ENCODE results near the gene MUC5B.
"Not testable (repeated sequence)": the region's sequence is repeated elsewhere in the genome, so short reads cannot be mapped to it uniquely, and the experiment has no call there.

MUC5B gene

DNA sequence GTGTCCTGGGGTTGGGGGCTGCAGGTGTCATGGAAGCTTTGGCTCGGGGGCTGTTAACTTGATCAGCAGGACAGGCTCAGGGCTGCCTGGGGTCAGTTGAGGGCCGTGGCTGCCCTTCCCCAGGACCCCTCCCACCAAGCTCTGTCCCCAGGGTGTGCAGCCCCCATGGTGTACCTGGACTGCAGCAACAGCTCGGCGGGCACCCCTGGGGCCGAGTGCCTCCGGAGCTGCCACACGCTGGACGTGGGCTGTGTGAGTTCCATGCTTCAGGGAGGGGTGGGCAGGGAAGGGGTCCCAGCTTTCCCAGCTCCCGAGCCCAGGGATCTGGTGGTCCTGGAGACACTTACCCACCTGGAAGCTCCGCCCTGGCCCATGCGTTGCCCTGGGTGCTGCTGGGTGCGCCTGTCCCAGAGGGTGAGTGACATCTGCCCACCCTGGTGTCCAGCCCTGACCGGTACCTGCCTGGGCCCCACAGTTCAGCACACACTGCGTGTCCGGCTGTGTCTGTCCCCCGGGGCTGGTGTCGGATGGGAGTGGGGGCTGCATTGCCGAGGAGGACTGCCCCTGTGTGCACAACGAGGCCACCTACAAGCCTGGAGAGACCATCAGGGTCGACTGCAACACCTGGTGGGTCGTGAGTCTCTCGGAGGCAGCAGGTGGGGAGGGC, 11.3 kb downstream of the MUC5B start:
- DNase-seq: peak; percentile 32

DNA sequence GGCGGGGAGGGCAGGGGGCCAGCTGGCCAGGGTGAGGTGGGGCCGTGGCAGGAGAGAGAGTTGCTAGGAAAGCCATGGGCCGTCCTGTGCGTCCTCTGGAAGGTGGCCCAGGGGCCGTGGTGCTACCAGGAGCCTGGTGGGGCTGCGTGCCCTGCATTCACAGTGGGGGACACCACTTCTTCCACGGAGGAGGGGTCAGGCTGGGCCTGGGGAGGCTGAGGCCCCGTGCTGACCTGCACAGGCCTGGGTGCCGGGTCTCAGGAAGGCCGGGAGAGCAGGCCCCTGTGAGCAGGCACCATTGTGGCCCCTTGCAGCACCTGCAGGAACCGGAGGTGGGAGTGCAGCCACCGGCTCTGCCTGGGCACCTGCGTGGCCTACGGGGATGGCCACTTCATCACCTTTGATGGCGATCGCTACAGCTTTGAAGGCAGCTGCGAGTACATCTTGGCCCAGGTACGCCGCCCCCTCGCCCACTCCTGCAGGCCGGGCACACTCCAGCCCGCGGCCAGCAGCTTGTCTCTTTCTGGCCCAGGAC, 12.0 kb downstream of the MUC5B start:
- peak; percentile 38 for DNase-seq

DNA sequence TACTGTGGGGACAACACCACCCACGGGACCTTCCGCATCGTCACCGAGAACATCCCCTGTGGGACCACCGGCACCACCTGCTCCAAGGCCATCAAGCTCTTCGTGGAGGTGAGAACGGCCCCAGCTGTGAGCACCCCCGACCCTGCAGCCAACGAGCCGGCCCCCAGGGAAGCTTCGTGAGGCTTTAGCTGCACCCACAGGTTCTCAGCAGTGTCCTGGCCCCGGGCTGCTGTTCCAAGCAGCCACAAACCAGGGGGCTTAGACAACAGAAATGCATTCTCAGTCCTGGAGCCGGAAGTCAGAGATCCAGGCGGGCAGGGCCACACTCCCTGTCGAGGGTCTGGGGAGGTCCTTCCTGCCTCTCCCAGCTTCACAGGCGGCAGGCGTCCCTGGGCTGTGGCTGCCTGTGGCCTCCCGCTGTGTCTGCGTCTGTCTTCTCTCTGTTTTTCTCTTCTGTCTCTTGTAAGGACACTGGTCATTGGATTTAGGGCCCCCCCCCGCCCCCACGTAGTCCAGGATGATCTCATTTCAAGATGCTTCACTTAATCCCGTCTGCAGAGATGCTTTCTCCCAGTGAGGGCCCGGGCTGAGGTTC, 12.5 kb downstream of the MUC5B start:
- peak; percentile 38 for DNase-seq

DNA sequence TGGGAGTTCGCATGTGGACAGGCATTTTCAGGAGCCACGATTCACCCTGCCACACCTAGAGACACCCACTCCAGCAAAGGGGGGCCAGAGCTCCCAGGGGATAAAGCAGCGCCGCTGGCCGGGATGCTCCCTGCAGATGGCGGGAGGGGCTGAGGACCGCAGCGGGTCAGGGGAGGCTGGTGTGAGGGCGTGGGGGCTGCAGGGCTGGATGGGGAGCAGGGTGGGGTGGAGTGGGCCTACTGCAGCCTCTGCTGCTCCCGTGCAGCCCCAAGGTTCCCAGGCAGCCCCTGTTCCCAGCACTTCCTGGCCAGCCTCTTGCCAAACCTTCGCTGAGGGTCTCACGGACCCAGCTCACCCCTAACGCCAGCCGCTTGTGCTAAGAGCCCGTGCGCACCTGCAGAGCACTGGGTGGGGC, 13.0 kb downstream of the MUC5B start:
- peak; percentile 28 for DNase-seq

DNA sequence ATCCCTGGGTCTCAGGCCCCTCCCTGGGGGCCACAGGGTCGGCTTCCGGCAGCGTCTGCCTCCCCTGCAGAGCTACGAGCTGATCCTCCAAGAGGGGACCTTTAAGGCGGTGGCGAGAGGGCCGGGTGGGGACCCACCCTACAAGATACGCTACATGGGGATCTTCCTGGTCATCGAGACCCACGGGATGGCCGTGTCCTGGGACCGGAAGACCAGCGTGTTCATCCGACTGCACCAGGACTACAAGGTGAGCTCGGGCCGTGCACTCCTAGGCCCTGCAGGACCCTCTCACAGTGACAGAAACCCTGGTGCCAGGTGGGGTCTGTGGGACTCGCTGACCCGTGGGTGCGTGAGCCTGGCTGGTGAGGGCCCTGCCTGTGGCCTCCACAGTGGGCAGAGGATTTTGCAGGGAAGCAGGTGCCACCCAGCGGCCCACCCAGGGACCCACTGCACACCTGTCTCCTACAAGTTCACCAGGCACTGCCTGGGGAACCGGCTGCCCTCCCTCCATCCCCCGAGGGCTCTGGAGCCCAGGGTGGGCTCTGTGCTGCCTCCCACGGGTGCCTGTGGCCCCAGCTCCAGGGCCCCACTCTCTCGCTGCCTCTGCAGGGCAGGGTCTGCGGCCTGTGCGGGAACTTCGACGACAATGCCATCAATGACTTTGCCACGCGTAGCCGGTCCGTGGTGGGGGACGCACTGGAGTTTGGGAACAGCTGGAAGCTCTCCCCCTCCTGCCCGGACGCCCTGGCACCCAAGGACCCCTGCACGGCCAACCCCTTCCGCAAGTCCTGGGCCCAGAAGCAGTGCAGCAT, 13.7 kb downstream of the MUC5B start:
- DNase-seq: peak; percentile 35

DNA sequence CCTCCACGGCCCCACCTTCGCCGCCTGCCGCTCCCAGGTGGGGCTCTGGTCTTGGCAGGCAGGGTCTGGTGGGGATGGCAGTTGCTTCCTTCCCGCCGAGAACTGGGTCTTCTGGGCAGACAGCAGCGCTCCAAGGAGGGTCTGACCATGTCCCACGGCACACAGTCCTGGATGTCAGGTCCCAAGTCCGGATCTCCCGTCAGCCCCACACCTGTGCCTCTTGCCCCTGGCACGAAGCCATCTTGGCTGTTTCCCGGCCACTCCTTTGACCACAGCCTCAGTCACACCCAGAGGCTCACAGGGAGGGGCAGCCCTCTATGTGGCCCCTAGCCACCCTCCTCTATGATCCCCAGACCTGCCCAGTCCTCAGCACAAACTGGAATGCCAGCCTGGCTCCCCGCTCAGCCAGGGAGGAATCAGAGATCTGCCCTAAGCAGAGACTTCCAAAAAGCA, 14.3 kb downstream of the MUC5B start:
- DNase-seq: peak; percentile 35

DNA sequence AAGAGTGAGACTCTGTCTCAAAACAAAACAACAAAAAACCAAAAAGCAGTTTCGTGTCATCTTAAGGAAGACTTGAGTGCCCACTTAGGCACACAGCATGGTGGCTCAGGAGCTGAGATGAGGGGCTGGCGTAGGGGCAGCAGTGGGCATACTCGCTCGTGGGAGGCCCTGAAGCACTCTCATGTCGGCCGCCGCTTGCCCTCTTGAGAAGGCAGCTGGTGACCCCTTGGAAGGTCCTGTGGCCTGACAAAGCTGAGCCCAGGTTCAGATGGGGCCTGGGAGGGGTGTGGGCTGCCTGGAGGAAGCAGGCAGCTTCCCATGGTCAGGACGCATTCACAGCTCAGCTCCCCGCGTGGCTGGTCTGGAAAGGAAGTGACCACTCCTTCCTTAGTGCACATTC, 15.0 kb downstream of the MUC5B start:
- no peak for DNase-seq

DNA sequence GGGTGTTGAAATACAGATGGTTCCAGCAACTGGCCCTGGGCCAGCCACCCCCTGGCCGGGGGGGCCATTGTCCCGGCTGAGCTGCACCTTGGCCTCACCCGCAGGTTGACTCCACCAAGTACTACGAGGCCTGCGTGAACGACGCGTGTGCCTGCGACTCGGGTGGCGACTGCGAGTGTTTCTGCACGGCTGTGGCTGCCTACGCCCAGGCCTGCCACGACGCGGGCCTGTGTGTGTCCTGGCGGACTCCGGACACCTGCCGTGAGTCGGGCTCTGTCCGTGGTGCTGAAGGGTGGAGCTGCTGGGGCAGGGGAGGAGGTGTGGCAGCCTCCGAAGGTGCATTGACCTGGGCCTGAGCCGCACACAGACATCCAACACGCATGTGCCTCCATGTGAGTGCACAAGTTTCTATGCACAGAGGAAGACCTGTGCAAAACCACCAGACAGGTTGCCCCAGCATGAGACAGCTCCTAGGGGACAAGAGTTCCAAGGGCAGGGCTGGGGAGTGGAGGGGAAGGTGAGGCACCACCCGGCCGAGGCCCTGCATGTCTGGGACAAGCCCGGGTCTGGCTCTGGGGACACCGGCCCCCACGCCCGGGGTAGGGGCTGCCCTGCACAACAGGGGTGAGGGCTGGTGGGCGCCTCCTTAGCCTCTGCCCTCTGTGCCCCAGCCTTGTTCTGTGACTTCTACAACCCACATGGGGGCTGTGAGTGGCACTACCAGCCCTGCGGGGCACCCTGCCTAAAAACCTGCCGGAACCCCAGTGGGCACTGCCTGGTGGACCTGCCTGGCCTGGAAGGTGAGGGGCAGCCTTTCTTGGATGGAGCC, 16.1 kb downstream of the MUC5B start:
- no peak for DNase-seq

DNA sequence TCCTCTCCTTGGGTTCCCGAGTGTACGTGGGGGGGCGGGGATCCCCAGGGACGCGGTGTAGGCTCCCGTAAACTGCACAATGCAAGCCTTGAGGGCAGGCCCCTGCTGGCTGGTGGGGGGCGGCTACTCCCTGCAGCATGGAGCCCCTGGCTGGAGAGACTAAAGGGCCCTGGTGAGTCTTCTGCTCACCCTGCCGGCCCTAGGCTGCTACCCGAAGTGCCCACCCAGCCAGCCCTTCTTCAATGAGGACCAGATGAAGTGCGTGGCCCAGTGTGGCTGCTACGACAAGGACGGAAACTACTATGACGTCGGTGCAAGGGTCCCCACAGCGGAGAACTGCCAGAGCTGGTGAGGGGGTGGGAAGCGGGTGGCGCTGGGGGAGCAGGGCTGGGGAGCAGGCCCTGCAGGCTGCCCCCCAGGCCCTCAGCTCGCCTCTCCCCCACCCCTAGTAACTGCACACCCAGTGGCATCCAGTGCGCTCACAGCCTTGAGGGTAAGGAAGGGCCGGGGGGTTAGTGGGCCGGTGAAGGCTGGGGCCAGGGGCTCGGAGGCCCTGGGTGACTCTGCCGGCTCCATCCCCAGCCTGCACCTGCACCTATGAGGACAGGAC, 16.8 kb downstream of the MUC5B start:
- DNase-seq: no peak

DNA sequence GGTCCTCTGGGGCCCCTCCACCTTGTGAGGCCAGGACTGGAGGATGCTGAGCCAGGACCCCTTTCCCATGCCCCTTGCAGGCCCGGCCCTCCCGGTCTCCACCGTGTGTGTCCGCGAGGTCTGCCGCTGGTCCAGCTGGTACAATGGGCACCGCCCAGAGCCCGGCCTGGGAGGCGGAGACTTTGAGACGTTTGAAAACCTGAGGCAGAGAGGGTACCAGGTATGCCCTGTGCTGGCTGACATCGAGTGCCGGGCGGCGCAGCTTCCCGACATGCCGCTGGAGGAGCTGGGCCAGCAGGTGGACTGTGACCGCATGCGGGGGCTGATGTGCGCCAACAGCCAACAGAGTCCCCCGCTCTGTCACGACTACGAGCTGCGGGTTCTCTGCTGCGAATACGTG, 17.9 kb downstream of the MUC5B start:
- no peak for DNase-seq

DNA sequence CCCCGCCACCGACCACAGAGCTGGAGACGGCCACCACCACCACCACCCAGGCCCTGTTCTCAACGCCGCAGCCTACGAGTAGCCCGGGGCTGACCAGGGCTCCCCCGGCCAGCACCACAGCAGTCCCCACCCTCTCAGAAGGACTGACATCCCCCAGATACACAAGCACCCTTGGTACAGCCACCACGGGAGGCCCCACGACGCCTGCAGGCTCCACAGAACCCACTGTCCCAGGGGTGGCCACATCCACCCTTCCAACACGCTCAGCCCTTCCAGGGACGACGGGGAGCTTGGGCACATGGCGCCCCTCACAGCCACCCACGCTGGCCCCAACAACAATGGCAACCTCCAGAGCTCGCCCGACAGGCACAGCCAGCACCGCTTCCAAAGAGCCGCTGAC, 18.8 kb downstream of the MUC5B start:
- no peak for DNase-seq

DNA sequence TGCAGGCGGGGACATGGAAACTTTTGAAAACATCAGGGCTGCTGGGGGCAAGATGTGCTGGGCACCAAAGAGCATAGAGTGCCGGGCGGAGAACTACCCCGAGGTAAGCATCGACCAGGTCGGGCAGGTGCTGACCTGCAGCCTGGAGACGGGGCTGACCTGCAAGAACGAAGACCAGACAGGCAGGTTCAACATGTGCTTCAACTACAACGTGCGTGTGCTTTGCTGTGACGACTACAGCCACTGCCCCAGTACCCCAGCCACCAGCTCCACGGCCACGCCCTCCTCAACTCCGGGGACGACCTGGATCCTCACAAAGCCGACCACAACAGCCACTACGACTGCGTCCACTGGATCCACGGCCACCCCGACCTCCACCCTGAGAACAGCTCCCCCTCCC, 19.4 kb downstream of the MUC5B start:
- DNase-seq: no peak

DNA sequence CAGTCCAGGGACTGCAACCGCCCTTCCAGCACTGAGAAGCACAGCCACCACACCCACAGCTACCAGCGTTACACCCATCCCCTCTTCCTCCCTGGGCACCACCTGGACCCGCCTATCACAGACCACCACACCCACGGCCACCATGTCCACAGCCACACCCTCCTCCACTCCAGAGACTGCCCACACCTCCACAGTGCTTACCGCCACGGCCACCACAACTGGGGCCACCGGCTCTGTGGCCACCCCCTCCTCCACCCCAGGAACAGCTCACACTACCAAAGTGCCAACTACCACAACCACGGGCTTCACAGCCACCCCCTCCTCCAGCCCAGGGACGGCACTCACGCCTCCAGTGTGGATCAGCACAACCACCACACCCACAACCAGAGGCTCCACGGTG, 19.9 kb downstream of the MUC5B start:
- DNase-seq: not testable (repeated sequence)

DNA sequence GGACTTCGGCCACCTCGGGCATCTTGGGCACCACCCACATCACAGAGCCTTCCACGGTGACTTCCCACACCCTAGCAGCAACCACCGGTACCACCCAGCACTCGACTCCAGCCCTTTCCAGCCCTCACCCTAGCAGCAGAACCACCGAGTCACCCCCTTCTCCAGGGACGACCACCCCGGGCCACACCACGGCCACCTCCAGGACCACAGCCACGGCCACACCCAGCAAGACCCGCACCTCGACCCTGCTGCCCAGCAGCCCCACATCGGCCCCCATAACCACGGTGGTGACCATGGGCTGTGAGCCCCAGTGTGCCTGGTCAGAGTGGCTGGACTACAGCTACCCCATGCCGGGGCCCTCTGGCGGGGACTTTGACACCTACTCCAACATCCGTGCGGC, 20.7 kb downstream of the MUC5B start:
- DNase-seq: not testable (repeated sequence)

DNA sequence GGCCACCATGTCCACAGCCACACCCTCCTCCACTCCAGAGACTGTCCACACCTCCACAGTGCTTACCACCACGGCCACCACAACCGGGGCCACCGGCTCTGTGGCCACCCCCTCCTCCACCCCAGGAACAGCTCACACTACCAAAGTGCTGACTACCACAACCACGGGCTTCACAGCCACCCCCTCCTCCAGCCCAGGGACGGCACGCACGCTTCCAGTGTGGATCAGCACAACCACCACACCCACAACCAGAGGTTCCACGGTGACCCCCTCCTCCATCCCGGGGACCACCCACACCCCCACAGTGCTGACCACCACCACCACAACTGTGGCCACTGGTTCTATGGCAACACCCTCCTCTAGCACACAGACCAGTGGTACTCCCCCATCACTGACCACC, 21.7 kb downstream of the MUC5B start:
- DNase-seq: not testable (repeated sequence)

DNA sequence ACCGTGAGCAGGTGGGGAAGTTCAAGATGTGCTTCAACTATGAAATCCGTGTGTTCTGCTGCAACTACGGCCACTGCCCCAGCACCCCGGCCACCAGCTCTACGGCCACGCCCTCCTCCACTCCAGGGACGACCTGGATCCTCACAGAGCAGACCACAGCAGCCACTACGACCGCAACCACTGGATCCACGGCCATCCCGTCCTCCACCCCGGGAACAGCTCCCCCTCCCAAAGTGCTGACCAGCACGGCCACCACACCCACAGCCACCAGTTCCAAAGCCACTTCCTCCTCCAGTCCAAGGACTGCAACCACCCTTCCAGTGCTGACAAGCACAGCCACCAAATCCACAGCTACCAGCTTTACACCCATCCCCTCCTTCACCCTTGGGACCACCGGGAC, 22.9 kb downstream of the MUC5B start:
- not testable (repeated sequence) for DNase-seq

DNA sequence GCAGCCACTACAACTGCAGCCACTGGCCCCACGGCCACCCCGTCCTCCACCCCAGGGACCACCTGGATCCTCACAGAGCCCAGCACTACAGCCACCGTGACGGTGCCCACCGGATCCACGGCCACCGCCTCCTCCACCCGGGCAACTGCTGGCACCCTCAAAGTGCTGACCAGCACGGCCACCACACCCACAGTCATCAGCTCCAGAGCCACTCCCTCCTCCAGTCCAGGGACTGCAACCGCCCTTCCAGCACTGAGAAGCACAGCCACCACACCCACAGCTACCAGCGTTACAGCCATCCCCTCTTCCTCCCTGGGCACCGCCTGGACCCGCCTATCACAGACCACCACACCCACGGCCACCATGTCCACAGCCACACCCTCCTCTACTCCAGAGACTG, 23.4 kb downstream of the MUC5B start:
- not testable (repeated sequence) for DNase-seq

DNA sequence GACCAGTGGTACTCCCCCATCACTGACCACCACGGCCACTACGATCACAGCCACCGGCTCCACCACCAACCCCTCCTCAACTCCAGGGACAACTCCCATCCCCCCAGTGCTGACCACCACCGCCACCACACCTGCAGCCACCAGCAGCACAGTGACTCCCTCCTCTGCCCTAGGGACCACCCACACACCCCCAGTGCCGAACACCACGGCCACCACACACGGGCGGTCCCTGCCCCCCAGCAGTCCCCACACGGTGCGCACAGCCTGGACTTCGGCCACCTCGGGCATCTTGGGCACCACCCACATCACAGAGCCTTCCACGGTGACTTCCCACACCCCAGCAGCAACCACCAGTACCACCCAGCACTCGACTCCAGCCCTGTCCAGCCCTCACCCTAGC, 24.2 kb downstream of the MUC5B start:
- not testable (repeated sequence) for DNase-seq

DNA sequence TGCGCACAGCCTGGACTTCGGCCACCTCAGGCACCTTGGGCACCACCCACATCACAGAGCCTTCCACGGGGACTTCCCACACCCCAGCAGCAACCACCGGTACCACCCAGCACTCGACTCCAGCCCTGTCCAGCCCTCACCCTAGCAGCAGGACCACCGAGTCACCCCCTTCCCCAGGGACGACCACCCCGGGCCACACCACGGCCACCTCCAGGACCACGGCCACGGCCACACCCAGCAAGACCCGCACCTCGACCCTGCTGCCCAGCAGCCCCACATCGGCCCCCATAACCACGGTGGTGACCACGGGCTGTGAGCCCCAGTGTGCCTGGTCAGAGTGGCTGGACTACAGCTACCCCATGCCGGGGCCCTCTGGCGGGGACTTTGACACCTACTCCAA, 26.1 kb downstream of the MUC5B start:
- not testable (repeated sequence) for DNase-seq

DNA sequence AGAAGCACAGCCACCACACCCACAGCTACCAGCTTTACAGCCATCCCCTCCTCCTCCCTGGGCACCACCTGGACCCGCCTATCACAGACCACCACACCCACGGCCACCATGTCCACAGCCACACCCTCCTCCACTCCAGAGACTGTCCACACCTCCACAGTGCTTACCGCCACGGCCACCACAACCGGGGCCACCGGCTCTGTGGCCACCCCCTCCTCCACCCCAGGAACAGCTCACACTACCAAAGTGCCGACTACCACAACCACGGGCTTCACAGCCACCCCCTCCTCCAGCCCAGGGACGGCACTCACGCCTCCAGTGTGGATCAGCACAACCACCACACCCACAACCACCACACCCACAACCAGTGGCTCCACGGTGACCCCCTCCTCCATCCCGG, 27.5 kb downstream of the MUC5B start:
- not testable (repeated sequence) for DNase-seq

DNA sequence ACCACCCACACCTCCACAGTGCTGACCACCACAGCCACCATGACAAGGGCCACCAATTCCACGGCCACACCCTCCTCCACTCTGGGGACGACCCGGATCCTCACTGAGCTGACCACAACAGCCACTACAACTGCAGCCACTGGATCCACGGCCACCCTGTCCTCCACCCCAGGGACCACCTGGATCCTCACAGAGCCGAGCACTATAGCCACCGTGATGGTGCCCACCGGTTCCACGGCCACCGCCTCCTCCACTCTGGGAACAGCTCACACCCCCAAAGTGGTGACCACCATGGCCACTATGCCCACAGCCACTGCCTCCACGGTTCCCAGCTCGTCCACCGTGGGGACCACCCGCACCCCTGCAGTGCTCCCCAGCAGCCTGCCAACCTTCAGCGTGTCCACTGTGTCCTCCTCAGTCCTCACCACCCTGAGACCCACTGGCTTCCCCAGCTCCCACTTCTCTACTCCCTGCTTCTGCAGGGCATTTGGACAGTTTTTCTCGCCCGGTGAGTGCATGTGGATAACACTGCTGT, 28.4 kb downstream of the MUC5B start:
- no peak for DNase-seq

Measured in right forelimb (tissue), 1 donor.